HuH-7.5 (cell line): ENCODE data around the gene TRIM8.
A peak's percentile ranks its signal among the peaks of the same experiment; 100 is the strongest.

ENCODE experiments used
- DNase-seq: peaks from one replicate; pipeline ENCODE4 v3.0.0; 2011; ENCODE audit warnings: low spot score

The TRIM8 gene

DNA sequence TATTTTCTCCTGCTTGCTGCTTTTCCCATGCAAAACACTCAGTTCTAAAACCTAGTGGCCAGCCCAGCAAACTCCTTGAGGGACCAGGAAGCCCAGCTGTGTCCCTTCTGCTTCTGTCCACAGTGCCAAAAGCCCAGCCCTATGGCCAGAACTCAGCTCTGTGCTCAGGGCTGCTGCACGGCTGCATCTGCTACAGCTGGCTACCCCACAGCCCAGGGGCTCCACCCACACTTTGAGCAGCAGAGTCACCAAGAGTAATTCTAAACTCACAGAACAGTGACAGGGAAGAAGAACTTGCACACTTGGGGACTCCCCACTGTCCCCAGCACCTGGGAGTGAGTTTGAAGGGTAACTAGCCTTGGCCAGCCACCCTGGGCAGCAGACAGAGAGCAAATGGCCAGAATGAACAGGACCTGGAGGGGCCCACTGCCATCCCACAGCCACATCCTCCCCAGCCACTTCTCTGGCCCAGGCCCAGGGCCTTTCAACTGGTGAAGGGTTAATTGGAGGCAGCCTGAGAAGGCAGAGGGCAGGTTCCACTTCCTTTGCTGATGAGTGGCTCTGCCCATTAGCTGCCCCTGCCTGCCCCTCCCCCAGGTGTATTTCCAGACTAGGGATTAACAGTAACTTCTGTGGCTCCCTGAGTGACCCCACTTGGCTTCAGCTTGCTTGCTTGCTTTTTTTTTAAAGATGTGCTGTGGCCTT is 28.1 kb upstream of the TRIM8 start:
- DNase-seq: no peak

DNA sequence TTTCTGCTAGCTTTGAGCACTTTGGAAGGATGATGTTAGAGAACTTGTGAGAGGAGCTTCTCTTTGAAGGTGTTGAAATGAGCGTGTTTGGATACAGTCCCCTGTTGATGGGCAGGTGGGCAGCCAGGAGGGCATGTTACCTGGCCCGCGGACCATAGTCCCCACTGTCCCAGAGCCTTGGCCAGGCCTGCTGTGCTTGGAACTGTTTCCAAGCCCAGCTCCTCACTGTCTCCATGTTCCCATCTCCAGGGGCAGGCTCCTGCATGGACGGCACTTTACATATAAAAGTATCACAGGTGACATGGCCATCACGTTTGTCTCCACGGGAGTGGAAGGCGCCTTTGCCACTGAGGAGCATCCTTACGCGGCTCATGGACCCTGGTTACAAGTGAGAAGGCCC is 27.2 kb upstream of the TRIM8 start:
- no peak for DNase-seq

DNA sequence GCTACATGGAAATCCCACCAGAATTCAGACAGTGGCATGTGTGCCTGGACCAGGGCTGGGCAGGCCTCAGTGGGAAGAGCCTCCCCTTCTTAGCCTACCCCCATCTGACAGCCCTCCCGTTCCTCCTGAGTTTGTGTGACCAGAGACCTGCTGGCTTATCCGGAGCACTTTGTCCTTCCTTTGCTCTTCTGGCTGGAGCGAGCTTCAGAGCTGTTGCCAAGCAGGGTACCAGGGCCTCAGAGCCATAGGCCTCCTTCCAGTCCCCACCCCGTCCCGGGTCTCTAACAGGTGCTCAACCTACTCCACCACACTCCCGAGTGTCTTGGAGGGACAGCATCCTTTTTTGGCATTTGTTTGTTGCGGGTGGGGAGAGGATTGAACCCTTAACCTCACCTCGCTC is 26.5 kb upstream of the TRIM8 start:
- no peak for DNase-seq

DNA sequence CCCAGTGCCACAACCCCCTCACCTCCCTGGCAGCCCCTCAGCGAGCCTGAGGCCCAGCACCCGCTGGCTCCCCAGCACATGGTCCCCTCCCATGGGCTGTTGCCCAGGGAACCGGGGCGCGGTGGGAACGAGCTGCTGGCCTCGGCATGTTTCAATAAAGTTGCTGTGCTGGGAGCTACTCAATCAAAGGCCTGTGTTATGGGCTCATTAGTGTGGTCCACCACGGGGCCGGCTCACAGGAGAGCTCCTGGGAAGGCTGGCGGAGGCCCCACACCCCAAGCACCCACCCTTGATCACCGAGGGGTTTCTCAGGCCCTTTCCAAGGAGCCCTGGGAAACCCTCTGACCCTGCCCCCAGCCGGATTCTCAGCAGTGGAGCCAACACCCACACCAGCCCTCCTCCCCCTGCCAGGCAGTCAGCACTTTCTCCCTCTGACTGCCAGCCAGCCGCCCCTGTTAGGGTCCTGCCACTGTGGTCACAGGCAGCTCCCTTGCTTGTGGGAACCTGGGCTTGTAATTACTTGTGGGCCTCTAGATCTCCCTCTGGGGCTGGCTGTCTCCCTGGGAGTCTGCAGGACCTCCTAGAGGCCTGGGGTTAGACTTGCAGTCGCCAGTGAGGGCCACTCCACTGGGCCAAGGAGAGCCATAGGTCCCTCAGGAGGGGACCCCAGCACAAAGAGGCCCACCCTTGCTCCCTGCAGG is 24.8 kb upstream of the TRIM8 start:
- no peak for DNase-seq

DNA sequence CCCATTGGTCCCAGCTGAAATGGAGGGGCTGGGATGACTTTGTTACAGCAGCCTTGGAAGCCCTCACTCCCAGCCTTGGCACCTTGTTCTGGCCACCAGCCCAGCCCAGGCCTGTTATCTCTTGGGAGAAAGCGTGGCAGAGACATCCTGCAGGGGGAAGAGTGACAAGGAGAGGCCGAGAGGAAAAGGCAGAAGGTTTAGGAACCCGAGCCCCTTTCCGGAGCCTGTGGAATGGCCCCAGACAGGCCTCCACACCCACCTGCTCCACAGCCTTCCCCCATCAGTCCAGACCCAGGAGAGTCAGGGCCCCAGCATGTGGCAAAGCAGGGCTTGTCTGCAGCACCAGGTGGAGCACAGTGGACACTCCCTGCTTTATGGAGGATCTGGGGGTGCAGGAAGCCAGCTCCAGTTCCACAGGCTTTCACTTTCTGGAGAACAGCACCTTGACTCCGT is 24.1 kb upstream of the TRIM8 start:
- DNase-seq: no peak

DNA sequence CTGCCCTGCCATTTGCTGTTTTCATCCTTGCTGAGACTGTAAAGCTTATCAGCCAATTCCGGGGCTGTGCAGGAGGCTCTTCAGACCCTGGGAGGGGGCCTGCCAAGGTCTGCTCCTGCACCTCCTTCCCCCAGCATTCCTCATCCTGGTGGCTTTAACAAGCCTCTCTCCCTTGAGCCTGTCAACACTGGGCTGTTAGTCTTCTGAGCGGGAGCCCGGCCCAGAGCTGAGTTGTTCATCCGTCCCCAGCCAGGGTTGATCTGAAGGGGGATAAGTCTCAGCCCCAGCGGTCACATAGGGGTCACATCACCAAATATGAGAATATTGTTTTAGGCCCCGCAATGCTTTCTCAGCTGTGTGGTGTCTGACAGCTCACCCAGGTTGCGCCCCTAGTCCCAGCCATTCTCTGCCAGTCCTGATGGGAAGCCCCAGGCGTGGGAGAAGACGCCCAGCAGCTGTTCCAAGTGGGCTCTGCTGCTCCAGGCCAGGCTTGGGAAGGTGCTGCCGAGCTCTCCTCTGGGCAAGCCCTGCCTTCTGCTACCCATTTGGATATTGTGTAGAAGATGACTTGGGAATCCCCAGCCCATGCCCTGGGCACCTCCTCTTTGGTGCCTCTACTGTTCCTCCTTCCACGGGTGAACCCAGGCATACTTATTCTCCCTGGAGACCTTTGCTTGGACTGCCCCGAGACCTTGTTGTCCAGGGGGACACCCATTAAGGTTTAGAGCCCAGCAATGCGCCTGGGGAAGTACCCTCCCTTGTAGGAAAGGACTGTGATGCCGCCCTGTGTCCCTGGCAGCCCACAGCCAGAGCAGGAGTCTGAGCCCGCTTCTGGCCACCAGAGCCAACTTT is 23.5 kb upstream of the TRIM8 start:
- DNase-seq: no peak

DNA sequence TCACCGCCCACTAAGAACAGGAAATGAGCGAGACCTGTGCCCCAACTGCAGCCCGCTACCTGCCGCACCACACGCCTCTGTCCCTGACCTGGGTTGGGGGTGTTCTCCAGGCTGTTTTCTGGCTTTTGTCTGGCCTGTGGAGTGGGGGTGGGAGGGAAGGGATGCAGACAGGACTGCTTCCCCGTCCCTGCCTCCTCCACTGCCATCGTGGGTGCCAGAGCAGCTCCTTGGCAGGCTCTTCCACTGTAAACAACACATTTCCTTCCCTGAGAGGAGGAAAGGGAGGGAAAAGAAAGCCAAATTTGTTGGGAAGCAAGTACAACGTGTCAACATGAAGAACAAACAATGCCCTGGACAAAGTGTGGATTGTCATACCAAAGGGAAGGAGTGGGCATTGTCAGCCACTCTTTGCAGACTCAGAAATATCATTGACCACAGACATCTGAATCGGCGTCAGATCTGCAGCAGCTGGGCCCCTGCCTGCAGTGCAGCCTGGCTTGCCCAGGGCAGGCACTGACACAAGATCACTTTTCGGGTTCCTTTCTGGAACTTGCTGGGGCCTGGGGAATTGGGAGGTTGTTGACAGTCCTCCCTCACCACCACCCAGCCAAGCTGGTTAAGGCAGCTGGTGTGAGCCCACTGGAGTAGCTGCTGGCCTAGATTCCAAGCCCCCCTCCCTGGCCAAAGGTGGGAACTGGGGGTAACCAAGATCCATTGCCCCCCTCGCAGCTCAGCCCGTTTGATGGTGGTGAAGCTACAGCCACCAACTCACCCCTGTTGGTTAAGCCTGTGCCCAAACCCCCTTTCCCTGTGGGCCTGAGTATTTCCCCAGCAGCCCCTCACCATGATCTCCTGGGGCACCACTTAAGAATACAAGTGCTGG is 22.6 kb upstream of the TRIM8 start:
- no peak for DNase-seq

DNA sequence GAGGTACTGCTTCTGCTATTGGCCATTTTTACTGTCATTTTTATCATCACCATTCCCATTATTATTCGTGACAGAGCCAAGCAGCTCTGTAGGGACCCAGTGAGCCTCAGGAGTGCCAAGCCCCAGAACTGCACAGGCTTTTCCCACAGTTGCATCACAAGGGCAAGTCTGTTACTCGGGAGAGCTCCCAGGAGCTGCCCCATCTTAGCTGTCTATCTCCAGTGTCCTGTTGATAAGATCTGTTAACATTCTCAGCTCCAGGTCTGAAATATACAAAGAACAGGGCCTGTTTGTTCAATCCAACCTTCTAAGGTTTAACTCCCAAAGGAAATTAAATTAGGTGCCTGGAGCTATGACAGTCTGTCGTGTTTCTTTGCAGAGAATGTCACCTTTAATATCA is 20.2 kb upstream of the TRIM8 start:
- DNase-seq: no peak

DNA sequence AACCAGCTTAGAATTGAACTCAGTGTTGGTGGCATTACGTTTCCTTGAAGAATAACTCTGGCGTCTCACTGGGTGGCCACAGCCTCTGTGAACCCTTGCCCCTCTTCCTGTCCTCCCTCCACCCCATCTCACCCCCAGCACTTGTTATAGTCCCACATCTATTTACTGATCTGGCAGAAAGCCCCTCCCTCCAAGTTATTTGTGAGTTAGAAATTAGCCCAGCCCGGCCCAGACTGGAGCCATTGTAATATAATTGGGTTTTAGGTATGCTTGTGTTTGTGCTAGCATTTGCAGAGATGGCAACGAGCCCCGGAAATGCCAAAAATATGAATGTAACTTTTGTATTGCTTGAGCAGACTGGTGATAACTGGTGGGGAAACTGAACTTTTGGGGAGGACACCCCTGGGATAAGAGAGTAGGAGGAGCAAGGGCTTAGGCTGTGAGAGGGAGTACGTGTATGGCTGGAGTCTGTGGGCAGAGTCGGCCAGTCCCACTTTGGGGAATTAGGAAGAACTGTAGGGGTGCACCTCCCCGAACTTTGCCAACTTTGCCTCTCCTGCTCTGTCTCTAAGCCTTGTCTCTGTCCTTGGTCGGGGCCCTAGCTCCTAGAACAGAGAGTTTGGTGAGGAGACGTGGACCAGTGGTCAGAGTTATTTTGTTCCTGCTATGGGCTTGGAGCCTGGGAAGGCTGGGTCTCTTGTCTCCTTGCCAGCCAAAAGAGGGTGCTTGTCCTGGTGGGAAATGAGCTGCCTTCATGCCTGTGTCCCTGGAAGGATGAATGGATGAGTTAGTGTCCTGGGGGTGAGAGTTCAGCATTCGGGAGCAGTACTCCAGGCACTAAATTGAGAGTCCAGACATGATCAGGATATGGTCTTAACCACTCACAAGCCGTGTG is 19.3 kb upstream of the TRIM8 start:
- no peak for DNase-seq

DNA sequence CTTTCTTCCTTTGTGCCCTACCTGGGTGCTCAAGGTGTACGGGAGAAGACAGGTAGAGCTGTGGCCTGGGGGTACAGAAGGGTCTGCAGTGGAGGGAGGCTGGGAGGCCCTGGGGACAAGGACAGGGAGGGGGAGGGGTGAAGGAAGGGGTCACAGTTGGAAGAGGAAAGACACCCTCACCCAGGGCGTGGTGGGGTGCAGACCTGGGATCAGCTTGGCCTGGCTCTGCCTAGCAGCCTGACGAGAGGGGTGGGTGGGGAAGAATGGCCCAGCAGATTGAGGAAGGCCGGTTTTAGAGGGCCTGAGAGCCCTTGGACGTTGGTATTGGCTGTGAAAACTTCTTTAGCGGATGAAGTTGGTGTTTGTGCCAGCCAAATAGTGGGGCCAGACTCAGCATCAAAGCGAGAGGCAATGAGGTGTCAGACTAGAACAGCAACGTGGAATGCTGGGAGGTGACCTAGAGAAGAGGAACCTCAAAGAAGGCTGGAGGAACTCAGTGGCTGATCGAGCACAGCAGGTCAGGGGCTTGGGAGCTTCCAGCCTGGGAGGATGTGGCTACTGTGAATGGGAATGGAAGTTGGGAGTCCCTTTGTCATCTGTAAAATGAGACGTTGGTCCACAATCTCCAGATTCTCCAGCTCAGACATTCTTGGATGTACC is 18.1 kb upstream of the TRIM8 start:
- DNase-seq: no peak

DNA sequence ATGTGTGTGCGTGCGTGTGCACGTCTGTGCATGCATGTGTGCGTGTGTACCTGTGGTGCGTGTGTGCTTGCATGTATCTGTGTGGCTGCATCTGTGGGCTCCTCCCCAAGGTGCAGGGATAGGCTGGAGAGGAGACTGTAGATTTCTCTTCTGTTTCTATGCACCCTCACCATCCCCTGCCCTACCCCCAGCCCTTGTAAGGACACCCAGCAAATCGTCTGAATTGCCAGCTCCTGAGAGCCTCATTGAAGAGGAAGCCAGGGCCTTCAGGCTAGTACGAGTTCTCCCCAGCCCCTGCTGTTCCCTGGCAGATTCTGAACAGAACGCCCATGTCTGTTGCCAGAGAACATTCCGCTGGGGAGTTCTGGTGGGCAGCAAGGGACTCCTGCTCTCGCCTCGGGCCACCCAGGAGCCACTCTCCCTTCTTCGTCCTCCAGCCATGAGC is 17.0 kb upstream of the TRIM8 start:
- DNase-seq: no peak

DNA sequence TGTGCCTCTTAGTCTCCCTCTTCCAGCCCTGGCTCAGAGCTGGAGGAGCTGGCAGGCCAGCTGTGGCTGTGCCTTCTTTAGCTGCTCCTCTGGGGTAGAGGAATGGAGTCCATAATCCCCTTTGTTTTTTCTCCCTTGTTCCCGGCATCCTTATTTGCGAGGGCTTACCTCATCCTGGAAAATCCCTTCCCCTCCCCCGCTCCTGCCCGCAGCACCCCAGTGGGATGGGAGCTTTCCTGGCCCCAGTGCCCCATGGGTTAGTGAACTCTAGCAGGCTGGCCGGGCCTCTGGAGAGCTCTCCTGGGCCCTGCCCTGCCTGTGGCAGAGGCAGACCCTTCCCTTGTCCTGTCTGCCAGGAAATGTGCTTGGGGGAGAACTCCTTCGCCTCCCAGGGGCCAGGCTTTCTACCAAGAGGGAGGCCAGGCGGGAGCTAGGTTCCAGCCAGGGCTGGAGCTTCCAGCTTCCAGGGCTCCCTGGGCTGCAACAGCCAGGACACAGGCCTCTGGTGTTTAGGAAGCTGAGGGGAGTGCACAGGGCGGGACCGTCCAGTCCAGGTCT is 16.5 kb upstream of the TRIM8 start:
- peak; percentile 51 for DNase-seq

DNA sequence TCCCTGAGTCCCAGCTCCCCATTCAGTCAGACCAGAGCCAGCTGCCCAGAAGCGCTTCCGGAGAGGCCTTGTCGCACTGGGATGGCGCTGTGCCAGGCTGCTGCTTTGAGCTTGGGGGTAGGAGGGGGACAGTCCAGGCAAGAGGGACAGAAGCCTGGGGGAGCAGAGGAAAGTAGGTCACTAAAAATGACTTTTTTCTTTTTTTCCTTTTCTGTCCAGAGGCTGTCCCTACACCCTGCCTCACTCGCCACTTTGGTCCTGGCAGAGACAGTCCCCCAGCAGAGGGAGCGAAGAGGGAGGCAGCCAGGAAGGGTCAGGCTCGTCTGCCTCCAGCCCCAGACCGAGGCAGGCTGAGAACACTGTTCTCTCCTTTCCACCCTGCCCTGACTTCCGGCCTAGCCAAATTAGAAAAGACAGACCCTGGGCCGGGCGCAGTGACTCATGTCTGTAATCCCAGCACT is 15.8 kb upstream of the TRIM8 start:
- DNase-seq: no peak

DNA sequence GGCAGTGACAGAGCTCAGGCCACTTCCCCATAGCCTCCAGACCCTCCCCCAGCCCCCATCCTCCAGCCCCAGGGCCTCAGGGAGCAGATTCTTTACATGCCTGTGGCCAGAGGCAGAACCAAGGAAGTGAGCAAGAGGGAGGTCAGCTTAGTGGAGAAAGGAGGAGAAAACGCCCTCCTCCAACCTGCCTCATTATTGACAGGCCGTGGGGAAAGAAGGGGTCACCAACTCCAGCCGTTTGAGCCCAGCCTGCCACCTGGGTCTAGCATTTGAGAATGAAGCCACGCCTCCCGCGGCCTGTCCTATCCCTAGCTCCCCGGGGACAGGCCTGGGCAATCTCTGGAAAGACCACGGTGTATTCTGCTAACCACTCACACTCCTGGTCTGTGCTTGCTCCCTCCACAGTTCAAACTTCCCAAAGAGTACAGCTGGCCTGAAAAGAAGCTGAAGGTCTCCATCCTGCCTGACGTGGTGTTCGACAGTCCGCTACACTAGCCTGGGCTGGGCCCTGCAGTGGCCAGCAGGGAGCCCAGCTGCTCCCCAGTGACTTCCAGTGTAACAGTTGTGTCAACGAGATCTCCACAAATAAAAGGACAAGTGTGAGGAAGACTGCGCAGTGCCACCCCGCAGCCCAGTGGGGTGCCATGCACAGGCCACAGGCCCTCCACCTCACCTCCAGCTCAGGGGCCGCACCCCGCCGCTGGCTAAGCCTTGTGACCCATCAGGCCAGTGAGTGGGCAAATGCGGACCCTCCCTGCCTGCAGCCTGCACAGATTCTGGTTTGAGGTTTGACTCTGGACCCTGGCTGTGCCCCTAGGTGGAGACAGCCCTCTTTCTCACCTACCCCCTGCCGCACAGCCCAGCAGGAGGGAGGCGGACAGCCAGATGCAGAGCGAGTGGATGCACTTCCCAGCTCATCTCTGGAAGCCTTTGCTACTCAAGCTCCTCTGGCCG is 14.3 kb upstream of the TRIM8 start:
- DNase-seq: no peak

DNA sequence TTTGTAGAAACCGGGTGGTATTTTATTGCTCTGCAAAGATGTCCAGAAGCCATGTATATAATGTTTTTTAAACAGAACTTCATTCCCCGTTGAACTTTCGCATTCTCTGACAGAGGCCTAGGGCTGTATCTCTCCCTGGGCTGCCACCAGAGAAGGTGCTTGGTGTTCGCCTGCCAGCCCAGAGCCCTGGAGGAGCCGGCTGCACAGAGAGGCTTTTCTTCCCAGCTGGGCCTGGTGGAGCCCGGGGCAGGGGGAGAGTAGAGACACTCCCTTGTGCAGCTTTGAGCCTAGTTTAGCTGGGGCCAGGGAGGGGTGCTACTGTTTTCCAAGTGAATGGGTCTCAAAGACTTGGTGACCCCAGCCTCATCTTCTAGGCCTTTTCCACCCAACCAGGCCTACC is 13.6 kb upstream of the TRIM8 start:
- DNase-seq: no peak

DNA sequence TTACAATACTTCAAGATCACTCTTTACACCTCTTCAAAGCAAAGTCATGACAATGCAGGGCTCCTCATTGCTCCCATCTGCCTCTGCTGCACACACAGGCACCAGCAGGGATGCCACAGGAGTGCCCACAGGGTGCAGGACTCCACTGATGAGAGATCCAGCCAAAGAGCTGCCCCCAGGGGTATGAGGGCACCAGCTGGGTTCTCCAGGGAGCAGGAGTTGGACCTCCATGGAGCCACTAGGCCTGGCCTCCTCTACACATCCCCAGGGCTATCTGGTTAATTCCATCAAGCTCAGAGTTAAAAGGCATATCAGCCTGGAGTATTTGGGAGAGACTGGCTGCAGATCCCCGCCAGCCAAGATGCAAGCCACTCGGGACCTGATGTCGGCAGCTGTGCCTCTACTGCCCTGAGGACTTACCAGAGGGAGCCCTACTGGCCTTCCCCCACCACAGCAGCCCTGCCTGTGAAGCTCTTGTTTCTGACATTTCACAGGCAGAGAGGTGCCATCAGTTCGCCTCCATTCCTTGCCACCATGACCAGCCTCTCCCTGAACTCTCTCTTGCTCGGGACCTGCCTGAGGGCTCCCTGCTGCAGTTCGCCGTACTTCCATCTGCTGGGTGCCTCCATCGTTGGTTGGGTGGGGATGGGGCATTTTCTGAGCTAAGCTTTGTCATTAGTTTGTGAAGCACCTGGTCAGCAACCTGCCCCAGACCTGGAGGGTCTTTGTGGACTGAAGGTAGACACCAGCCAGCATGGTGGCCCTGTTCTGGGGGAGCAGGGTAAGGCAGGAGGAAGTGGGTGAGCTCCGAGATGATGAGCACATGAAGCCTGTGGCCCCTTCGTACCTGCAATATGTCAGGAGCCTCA is 12.5 kb upstream of the TRIM8 start:
- DNase-seq: no peak

DNA sequence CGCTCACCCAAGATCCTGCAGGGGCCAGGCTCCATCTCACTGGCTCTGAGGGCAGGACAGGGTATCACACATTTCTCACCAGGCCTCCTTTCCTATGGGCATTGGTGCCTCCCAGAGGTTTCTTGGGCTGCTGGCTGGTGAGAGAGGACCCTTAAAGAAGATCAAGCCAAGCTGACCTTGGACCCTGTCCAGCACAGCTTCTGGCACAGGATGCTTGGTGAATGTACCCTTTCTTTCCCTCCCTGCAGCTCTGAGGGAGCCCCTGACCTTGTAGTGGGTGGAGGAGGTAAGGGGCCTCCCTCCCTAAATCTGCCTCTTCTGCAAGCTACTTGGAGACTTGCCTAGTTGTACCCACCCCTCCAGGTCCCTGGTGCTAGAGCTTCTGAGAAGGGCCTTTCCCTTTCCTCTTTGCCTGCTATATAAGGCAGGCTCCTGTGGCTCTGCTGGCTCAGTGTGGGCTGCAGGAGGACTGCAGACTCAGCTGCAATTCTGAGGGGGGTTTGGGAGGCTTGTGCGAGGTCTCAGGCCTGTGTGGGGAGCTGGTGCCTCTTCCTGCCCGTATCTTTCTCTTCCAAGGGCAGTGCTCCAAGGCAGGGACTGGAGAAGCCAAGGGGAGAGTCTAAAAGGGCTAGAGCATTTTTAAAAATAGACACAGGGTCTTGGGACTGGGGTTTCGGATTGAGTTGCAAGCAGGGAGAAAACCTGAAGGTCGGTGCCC is 11.7 kb upstream of the TRIM8 start:
- no peak for DNase-seq
